GM12892 (cell line): ENCODE measurements around the gene LRG1.
A peak's percentile ranks its signal among the peaks of the same experiment; 100 is the strongest.

ENCODE experiments used
- DNase-seq: peaks from one replicate; pipeline ENCODE4 v3.0.0; 2011; ENCODE audit not compliant: insufficient read length
- FAIRE-seq: peaks from 2 replicates; lab custom pipeline; 2011; peaks lifted over from hg19 to GRCh38; lab: Jason Lieb, UNC
- POLR2A ChIP-seq: IDR thresholded peaks from 2 replicates; pipeline ENCODE4 v1.6.1; 2011; ENCODE audit warnings: low read depth, low read length, control low read depth
- POLR2AphosphoS5 ChIP-seq: IDR thresholded peaks from 2 replicates; pipeline ENCODE4 v1.6.1; 2011; ENCODE audit warnings: low read depth, low read length, control low read depth
- TAF1 ChIP-seq: IDR thresholded peaks from 2 replicates; pipeline ENCODE4 v1.6.1; 2011; ENCODE audit warnings: low read depth, mild to moderate bottlenecking, control low read depth, low read length, borderline replicate concordance

The LRG1 gene

GRCh38 chr19:4498694-4499093 lies 41.1 kb downstream of the LRG1 start:
- FAIRE-seq = no peak
- no peak for DNase-seq
- TF ChIP-seq POLR2A (no peak), POLR2AphosphoS5 (no peak), TAF1 (no peak)

- FAIRE-seq (no peak), DNase-seq (no peak)
- TF ChIP-seq TAF1 = no peak
- TF ChIP-seq POLR2A = no peak
- TF ChIP-seq POLR2AphosphoS5 = no peak
Measured at GRCh38 chr19:4497770-4498389, 42.0 kb downstream of the LRG1 start.

GRCh38 chr19:4496304-4496703 lies 43.5 kb downstream of the LRG1 start:
- TF ChIP-seq POLR2A (no peak), TAF1 (no peak), POLR2AphosphoS5 (no peak)
- no peak for DNase-seq
- FAIRE-seq = no peak

- no peak for DNase-seq
- FAIRE-seq = no peak
- TF ChIP-seq POLR2A = no peak
- no peak for TF ChIP-seq TAF1
- no peak for TF ChIP-seq POLR2AphosphoS5
Measured at GRCh38 chr19:4495471-4495870, 44.4 kb downstream of the LRG1 start.

GRCh38 chr19:4494691-4495064 lies 45.2 kb downstream of the LRG1 start:
- FAIRE-seq (no peak), DNase-seq (no peak)
- no peak for TF ChIP-seq TAF1
- TF ChIP-seq POLR2AphosphoS5 = no peak
- no peak for TF ChIP-seq POLR2A

GRCh38 chr19:4493929-4494690 lies 45.7 kb downstream of the LRG1 start:
- no peak for TF ChIP-seq TAF1
- no peak for TF ChIP-seq POLR2AphosphoS5
- FAIRE-seq (no peak), DNase-seq (no peak)

GRCh38 chr19:4493104-4493928 lies 46.5 kb downstream of the LRG1 start:
- FAIRE-seq (no peak), DNase-seq (no peak)
- TF ChIP-seq POLR2A (no peak), TAF1 (no peak), POLR2AphosphoS5 (no peak)

- FAIRE-seq (peak; percentile 92), DNase-seq (no peak)
- TF ChIP-seq POLR2A = no peak
- no peak for TF ChIP-seq TAF1
- TF ChIP-seq POLR2AphosphoS5 = no peak
Measured at GRCh38 chr19:4492337-4493103, 47.3 kb downstream of the LRG1 start.

- DNase-seq (no peak), FAIRE-seq (no peak)
- TF ChIP-seq POLR2AphosphoS5 = no peak
- no peak for TF ChIP-seq POLR2A
- TF ChIP-seq TAF1 = no peak
Measured at GRCh38 chr19:4491446-4491845, 48.4 kb downstream of the LRG1 start.

GRCh38 chr19:4488496-4488895 lies 51.3 kb downstream of the LRG1 start:
- TF ChIP-seq TAF1 = no peak
- no peak for TF ChIP-seq POLR2AphosphoS5
- TF ChIP-seq POLR2A = no peak
- no peak for FAIRE-seq
- no peak for DNase-seq

GRCh38 chr19:4487572-4487971 lies 52.3 kb downstream of the LRG1 start:
- no peak for FAIRE-seq
- DNase-seq = peak; percentile 9
- no peak for TF ChIP-seq POLR2AphosphoS5
- TF ChIP-seq TAF1 = no peak
- TF ChIP-seq POLR2A = no peak
